GM18861 (cell line): Measurements from ENCODE around the gene ZMIZ2.
"Not testable (repeated sequence)": the region's sequence is repeated elsewhere in the genome, so short reads cannot be mapped to it uniquely, and the experiment has no call there.

Experiments used
- ATAC-seq: cut with Tn5 transposase; IDR thresholded peaks from one replicate; pipeline ENCODE4 v1.9.1; 2021; ENCODE audit not compliant: unreplicated experiment

The ZMIZ2 gene

DNA sequence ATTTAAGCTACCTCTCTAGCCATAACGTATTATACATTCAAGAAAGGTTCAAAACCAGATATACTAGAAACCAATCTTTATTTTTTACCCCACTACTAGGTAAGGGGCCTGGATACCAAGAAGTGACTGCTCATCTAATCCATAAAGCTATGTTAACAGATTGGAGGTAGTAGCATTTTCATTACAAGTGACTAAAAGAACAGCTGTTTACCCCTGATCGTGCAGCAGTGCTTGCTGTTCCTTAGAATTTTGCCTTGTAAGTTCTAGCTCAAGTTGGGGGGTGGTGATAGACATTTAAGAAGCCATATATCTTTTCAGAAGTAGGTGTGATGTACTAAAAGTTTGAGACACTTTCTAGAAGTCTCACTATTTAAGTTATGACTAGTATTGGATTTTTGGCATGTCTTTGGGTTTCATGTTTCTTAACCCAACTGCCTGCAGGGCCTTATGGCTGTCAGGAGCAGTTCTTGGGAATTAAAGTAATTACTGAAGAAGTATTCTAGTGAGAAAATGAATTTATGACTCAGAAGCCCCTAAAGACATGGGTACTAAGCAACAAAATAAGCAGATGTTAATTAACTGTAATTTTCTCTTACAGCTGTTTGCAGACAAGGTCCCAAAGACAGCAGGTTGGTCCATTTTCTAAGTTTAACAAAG is 50.1 kb downstream of the ZMIZ2 start:
- ATAC-seq = no peak

DNA sequence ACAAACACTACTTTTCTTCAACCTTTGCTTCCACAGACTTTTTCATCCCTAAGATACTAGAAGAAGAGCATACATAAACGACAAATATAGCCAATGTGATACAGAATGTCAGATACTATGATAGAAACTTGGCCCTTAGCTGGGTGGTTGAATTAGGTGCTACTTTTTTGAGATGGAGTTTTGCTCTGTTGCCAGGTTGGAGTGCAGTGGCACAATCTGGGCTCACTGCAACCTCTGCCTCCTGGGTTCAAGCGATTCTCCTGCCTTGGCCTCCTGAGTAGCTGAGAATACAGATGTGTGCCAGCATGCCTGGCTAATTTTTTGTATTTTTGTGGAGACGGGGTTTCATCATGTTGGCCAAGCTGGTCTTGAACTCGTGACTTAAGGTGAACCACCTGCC is 51.3 kb downstream of the ZMIZ2 start:
- ATAC-seq = no peak

DNA sequence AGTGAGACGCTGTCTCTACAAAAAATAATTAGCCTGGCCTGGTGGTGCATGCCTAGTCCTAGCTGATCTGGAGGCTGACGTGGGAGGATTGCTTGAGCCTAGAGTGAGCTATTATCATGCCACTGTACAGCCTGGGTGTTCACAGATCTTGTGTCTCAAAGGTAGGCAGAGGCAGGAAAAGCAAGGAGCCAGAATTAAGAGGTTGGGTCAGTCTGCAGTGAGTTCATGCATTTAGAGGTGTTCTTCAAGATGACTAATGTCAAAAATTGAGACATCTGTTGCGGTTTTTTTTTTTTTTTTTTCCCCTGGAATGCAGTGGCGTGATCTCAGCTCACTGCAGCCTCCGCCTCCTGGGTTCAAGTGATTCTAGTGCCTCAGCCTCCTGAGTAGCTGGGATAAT is 53.2 kb downstream of the ZMIZ2 start:
- no peak for ATAC-seq

GRCh38 chr7:44802418-44803025 is 53.9 kb downstream of the ZMIZ2 start:
- ATAC-seq = no peak

DNA sequence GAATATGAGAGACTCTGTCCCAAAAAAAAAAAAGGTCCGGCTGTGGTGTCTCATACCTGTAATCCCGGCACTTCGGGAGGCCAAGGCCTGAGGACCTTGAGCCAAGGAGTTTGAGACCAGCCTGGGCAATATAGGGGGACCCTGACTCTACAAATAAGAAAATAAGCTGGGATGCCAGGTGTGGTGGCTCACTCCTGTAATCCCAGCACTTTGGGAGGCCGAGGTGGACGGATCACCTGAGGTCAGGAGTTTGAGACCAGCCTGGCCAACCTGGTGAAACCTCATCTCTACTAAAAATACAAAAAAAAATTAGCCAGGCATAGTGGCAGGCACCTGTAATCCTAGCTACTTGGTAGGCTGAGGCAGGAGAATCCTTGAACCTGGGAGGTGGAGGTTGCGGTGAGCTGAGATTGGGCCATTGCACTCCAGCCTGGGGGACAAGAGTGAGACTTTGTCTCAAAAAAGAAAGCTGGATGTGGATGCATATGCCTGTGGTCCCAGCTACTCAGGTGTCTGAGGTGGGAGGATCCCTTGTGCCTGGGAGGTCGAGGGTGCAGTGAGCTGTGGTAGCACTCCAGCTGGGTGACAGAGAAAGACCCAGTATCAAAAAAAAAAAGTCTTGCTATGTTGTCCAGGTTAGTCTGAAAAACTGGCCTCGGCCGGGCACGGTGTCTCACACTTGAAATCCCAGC is 55.3 kb downstream of the ZMIZ2 start:
- ATAC-seq = not testable (repeated sequence)

DNA sequence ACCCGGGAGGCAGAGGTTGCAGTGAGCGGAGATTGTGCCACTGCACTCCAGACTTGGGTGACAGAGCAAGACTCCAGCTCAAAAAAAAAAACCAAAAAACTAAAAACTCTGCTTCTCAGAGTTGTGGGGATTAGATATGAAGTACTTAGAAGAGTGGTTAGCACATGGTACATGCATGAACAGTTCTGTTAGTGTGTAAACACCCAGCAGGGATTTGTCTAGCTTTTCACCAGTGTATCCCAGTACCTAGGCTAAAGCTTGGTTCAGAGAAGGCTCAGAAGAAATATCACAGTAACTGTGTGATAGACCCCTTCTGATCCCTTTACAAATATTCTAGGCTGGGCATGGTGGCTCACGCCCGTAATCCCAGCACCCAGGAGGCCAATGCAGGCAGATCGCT is 57.3 kb downstream of the ZMIZ2 start:
- ATAC-seq = no peak

GRCh38 chr7:44808914-44809393 is 60.3 kb downstream of the ZMIZ2 start:
- no peak for ATAC-seq

DNA sequence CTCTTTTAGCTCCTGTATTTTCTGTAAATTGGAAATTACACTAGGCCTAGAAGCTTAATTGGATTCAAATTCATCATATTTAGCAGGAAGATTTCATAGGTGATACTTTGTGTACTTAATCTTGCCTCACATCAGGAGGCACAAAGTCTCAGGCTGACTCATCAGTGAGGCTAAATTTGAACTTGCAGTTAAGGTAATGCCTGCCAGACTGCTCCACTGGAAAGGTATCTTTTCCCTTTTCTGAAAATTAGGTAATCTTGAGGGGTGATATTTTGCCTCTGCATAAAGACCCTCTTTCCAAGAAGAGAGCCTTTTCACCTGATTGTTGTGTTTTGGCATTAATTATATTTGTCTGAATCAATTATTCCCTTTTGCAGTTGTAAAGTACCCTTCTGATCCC is 62.4 kb downstream of the ZMIZ2 start:
- ATAC-seq = no peak

GRCh38 chr7:44811571-44811970 is 62.9 kb downstream of the ZMIZ2 start:
- ATAC-seq = no peak

GRCh38 chr7:44814919-44815318 is 66.3 kb downstream of the ZMIZ2 start:
- no peak for ATAC-seq

- ATAC-seq = no peak
These were observed 70.6 kb downstream of the ZMIZ2 start for GRCh38 chr7:44819292-44819691.
